ENCODE measurements around the gene SLC25A51. TPM values are rescaled to one million over a fixed set of nuclear protein-coding genes. Genes with fewer than 3 reads are reported as not detected.

SLC25A51 gene
- polyA plus RNA-seq, 1 donor from 2014 or later = 26.8 TPM

- Histone ChIP-seq H3K36me3 (ENCODE audit: insufficient read depth, low read length) (no peaks in the 10 kb centered on the region), H3K9ac (ENCODE audit: low read length) (no peak overlapping the region), H3K4me3 (ENCODE audit: low read length) (no peak overlapping the region), H2AFZ (ENCODE audit: low read depth, low read length) (no peak overlapping the region), H3K9me3 (ENCODE audit: low read length) (no peaks in the 10 kb centered on the region), H3K4me2 (ENCODE audit: low read length) (no peak overlapping the region), H4K20me1 (ENCODE audit: insufficient read depth) (no peaks in the 10 kb centered on the region), H3K9me2 (ENCODE audit: insufficient read depth, low read length) (no peaks in the 10 kb centered on the region), H3K27me3 (ENCODE audit: insufficient read depth, low read depth, low read length) (no peaks in the 10 kb centered on the region), H3K79me2 (replicated peaks; ENCODE audit: insufficient read depth, low read length) (no peaks in the 10 kb centered on the region), H3F3A (ENCODE audit: insufficient read depth, low read length, poor library complexity, severe bottlenecking) (no peaks in the 10 kb centered on the region), H3K27ac (ENCODE audit: low read length) (no peak overlapping the region)
- TF ChIP-seq REST (IDR thresholded peaks at IDR 0.05; ENCODE audit: borderline replicate concordance) (no peak), EP300 (conservative IDR thresholded peaks at IDR 0.05; ENCODE audit: poor library complexity, severe bottlenecking) (no peak), SMC3 (conservative IDR thresholded peaks at IDR 0.05; ENCODE audit: poor library complexity) (peak; percentile 33), MXI1 (conservative IDR thresholded peaks at IDR 0.05; ENCODE audit: poor library complexity, severe bottlenecking) (no peak), CTCF (IDR thresholded peaks at IDR 0.05; ENCODE audit: poor library complexity, severe bottlenecking) (peak; percentile 44), TAF1 (IDR thresholded peaks at IDR 0.05; ENCODE audit: low read depth) (no peak), RAD21 (conservative IDR thresholded peaks at IDR 0.05) (peak; percentile 44), EZH2 (IDR thresholded peaks at IDR 0.05; ENCODE audit: borderline replicate concordance, insufficient read depth, low read length, poor library complexity, severe bottlenecking) (no peak), POLR2AphosphoS5 (IDR thresholded peaks at IDR 0.05) (no peak)
Observed at GRCh38 chr9:37859043-37859442, 44.9 kb downstream of the SLC25A51 start.

- TF ChIP-seq TAF1 (IDR thresholded peaks at IDR 0.05; ENCODE audit: low read depth) = no peak
- no peak for TF ChIP-seq EZH2 (IDR thresholded peaks at IDR 0.05; ENCODE audit: borderline replicate concordance, insufficient read depth, low read length, poor library complexity, severe bottlenecking)
- TF ChIP-seq EP300 (conservative IDR thresholded peaks at IDR 0.05; ENCODE audit: poor library complexity, severe bottlenecking) = no peak
- TF ChIP-seq MXI1 (conservative IDR thresholded peaks at IDR 0.05; ENCODE audit: poor library complexity, severe bottlenecking) = no peak
- TF ChIP-seq SMC3 (conservative IDR thresholded peaks at IDR 0.05; ENCODE audit: poor library complexity) = no peak
- no peak for TF ChIP-seq REST (IDR thresholded peaks at IDR 0.05; ENCODE audit: borderline replicate concordance)
- no peak for TF ChIP-seq POLR2AphosphoS5 (IDR thresholded peaks at IDR 0.05)
- no peak for TF ChIP-seq RAD21 (conservative IDR thresholded peaks at IDR 0.05)
- TF ChIP-seq CTCF (IDR thresholded peaks at IDR 0.05; ENCODE audit: poor library complexity, severe bottlenecking) = no peak
- Histone ChIP-seq H3K4me2 (ENCODE audit: low read length) (no peak overlapping the region), H3K4me3 (ENCODE audit: low read length) (no peak overlapping the region), H3K36me3 (ENCODE audit: insufficient read depth, low read length) (no peaks in the 10 kb centered on the region), H4K20me1 (ENCODE audit: insufficient read depth) (no peaks in the 10 kb centered on the region), H3F3A (ENCODE audit: insufficient read depth, low read length, poor library complexity, severe bottlenecking) (no peaks in the 10 kb centered on the region), H3K27me3 (ENCODE audit: insufficient read depth, low read depth, low read length) (no peaks in the 10 kb centered on the region), H3K79me2 (replicated peaks; ENCODE audit: insufficient read depth, low read length) (no peaks in the 10 kb centered on the region), H3K27ac (ENCODE audit: low read length) (no peak overlapping the region), H3K9me2 (ENCODE audit: insufficient read depth, low read length) (no peaks in the 10 kb centered on the region), H2AFZ (ENCODE audit: low read depth, low read length) (no peak overlapping the region), H3K9ac (ENCODE audit: low read length) (no peak overlapping the region), H3K9me3 (ENCODE audit: low read length) (no peaks in the 10 kb centered on the region)
Observed at GRCh38 chr9:37856551-37856950, 47.4 kb downstream of the SLC25A51 start.
